NCI-H146 treated with DMSO at 0.1 percent for 48 hours (cell line): ENCODE data around the gene RMDN2.

Source experiments
- DNase-seq: peaks from one replicate; lab custom pipeline; 2025; ENCODE audit not compliant: unreplicated experiment; lab: John Stamatoyannopoulos, UW

The RMDN2 gene

DNA sequence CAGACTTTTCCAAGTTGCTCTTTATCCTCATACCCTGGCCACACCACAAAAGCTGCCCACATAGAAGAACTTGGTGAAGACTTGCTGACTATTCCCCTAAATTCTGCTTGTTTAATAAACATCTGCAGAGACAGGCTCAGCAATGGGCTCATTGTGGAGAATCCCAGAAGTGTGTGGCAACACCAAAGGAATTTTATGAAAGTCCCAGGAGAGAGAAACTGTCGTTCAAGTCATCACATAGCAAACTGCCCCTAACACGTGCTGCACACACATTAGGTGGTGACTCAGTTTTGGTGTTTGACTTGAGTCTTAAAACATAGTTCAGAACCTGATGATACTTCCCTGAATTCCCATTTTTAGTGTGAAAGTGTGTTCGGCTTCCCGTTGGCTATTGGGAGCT lies 112.2 kb downstream of the RMDN2 start:
- DNase-seq: no peak

DNA sequence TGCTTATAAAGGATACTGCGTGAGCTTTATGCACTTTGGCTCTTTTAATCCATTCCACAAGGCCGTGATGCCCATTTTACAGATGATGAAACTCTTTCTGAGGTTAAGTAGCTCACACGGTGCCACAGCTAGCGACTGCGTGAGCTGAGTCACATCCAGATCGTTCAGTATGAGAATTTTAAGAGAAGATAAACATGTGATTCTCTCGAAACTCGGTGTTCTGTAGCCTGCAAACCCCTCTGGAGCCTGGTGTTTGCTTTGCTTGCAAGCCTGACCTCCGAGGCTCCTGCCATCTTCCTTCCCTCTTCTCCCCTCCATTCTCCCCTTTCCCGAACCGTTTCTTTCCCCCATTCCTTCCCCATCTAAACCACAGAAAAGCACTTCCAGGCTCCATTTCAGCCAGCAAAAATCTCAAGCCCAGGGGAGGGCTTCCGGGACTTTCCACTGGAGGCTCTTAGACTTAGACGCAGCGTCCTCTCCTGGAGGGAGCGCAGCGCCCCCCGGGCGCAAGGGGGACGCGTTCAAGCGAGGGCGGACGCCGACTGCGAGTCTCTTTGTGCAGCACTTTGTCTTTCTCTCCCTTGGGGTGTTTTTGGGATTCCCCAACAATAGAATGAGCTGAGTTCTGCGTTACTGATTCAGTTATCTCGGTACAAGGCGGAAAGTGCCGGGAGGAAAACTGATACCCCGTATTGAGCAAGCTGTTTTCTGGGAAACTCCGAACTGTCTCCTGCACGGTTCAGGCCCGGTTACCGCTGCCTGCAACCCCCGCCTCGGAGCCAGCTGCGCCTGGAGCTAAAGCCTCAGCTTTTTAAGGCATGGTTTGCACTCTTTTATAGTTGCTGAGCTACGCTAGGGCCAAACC lies 112.9 kb downstream of the RMDN2 start:
- DNase-seq: no peak

DNA sequence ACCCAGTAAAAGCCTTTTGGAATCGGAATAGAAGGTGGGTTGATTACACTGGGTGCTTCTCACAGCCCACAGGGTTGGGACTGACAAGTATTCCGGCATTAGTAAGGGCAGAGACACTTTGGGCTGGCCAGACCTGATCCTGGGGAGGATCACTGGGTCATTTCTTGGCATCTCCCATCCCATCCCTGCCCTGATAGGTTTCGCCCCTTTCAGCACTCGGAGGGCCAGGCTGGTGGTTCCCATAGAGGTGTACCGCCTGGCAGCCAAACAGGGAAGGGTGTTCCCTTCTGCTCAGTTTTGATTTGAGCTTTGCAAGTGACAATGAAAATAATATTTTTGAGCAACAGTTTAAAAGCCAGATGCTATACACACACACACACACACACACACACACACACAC lies 113.6 kb downstream of the RMDN2 start:
- no peak for DNase-seq

GRCh38 chr2:38039121-38039910 lies 114.2 kb downstream of the RMDN2 start:
- no peak for DNase-seq

DNA sequence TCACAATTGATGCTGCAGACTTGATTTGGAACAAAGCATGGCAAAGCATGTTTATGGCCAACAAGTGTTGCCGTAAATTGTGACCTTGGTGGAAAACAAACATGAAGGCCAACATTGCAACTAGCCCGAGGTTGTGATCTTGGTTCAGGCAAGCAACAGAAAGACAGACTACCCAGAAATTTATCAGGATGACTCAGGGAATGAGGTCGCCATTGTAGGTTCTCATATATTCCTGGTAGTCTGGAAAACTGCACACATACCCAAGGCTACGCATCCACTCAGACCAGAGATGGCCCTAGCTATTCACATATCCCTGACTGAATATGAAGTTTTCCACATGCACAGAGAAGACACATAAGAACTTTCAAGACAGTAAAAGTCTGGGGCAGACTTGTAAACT lies 120.7 kb downstream of the RMDN2 start:
- no peak for DNase-seq

- no peak for DNase-seq
Measured at GRCh38 chr2:38056216-38056615, 131.1 kb downstream of the RMDN2 start.

DNA sequence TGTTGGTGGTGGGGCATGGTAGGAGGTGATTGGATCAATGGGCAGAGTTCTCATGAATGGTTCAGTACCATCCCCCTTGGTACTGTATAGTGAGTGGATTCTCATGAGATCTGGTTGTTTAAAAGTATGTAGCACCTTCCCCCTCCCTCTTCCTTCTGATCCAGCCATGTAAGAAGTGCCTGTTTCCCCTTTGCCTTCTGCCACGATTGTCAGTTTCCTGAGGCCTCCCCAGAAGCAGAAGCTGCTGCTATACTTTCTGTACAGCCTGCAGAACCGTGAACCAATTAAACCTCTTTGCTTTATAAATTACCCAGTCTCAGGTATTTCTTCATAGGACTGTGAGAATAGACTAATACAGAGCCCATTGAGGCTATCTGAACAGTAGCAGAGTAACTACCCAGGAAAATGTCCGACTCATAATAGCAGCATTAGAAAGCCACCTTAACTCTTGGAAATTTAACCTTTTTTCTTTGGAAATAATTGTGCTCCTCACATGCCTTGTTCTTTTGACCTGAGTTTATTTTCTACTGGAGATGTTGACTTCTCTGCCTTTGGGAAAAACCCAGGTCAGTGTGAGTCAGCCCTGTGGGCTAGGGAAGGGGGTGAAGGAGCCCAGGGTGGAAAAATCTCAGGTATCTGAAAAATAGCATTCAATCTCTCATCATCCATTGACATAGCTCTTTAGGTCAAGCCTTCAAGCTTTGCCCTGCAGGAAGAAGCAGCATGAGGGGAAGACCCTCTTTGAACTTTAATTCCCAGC lies 132.7 kb downstream of the RMDN2 start:
- DNase-seq: no peak

DNA sequence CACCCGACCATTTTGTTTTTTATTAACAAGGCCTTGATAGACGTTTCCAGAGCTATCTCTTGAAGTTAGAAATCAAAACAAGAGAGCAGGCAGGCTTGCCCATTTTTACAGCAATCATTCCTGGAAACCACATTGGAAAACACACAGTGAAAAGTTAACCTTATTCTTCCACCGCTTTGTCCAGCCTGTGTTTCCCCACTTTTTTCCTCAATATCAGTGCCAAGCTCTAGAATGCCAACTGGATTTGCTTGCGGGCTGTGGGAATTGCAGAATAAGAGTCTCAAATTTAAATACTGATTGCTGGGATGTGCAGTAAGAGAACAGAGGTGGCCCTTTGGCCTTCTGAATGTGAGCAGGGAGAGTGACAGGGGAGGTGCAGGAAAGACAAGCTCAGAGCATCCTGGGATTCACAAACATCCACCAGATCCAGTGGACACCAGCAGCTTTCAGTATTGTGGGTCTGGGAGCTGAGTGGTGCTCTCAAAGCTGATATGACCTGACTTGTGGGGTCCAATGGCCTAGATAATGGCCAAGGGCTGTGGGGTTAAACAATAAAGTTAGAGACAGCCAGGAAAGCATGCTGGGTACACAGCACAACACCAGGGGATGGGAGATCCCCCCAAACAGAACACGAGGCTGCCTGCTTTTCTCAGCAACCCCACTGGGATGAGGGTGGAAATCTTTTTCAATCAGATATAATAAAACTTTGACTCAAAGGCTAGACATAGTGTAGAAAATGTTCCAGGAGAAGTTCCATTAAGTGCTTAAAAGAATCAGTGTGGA lies 135.3 kb downstream of the RMDN2 start:
- DNase-seq: no peak

GRCh38 chr2:38064801-38065501 lies 139.9 kb downstream of the RMDN2 start:
- DNase-seq: no peak

DNA sequence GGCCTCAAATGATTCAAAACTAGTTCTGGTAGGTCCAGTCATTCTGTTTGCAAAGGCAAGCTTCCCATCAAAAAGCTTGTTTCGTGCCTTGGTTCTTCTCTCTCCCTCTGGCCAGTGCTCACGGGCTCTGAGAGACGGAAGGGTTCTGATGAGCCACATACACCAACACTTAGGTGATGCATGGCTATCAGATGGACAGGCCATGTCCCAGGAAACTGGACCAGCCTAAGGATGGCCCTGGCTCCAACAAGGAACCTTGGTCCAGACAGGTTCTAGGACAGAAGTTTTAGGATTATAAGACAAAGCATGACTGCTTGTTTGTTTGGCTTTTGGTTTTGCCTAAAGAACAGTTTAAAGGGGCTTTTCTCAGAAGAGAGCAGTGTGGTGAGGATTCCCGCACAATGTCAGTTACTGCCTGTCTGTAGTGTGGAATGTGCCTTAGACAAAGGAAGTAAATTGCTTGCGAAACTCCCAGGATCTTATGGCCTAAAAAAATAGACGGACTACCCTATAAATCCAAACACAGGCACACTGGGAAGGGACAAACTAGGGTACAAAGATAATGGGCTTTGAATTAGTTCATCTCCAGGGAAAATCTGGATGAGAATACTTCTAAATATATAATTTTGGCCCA lies 140.5 kb downstream of the RMDN2 start:
- DNase-seq: no peak

DNA sequence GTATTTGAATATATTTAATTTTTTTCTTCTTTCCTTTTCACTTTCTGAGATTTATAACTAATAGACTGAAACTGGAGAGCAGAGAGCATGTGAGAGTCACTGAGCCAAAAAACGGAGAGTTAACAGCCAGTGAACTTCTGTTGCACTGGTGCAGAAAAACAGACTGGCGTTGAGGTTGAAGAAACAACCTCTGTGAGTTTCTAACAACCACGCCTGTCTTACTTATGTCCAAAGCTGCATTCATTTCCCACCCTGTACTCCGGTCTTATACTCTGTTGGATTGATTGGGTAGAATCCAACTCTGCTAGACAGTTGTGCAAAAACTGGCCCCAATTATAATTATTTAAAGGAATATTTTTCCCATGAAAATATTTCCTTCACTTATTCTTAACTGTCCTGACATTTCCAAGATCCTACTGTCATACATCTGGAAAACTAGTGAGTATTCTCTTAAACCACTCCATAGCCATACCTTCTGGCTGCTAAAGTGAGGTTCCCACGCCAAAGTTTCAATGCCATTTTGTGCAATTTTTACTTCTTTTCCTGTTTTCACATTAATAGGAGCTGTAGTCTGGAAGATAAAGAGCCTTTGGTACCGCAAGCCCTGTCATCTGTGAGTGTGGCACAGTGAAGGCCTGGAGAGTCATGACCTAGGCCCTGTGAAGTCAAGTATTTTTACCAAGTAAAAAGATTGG lies 141.5 kb downstream of the RMDN2 start:
- DNase-seq: no peak
